Activated CD4-positive, alpha-beta T cell treated with anti-CD3 and anti-CD28 coated beads, Interleukin-2, amount 10 ng/mL, durations not matched to agents 7 days and 5 days (primary cell): ENCODE measurements around the gene MAN2A1. TPM values are rescaled to one million over a fixed set of nuclear protein-coding genes. Genes with fewer than 3 reads are reported as not detected.
"Not testable (repeated sequence)": the region's sequence is repeated elsewhere in the genome, so short reads cannot be mapped to it uniquely, and the experiment has no call there.

ENCODE experiments used
- CTCF ChIA-PET: fragments of 350-600 bp; sonication (Branson Sonifier 250); formaldehyde crosslinking; loops from one replicate; lab custom pipeline; 2021; ENCODE audit warnings: antibody characterized with exemption; lab: Charles Lee
- POLR2A ChIA-PET: fragments of 350-600 bp; sonication (Branson Sonifier 250); formaldehyde crosslinking; loops from one replicate; lab custom pipeline; 2021; ENCODE audit warnings: antibody characterized with exemption; lab: Charles Lee
- DNase-seq: peaks from one replicate; pipeline ENCODE4 v3.0.0-alpha.2; 2020
- H3K27ac Mint-ChIP-seq: one replicate; pipeline ENCODE4 v1.8.0; 2021; ENCODE audit warnings: mild to moderate bottlenecking, moderate library complexity, mixed read lengths
- H3K27me3 Mint-ChIP-seq: one replicate; pipeline ENCODE4 v1.8.0; 2021; ENCODE audit warnings: mixed read lengths
- H3K36me3 Mint-ChIP-seq: one replicate; pipeline ENCODE4 v1.8.0; 2021; ENCODE audit warnings: low read depth, mixed read lengths
- H3K4me1 Mint-ChIP-seq: one replicate; pipeline ENCODE4 v1.8.0; 2021; ENCODE audit warnings: mixed read lengths
- H3K4me3 Mint-ChIP-seq: one replicate; pipeline ENCODE4 v1.8.0; 2021; ENCODE audit warnings: mild to moderate bottlenecking, moderate library complexity, mixed read lengths
- H3K9me3 Mint-ChIP-seq: one replicate; pipeline ENCODE4 v1.8.0; 2021; ENCODE audit warnings: mixed read lengths
- total RNA-seq, 2 experiments: library from RNA; stranded (reverse); gene quantifications; one replicate each; pipeline ENCODE4 v1.2.3, GENCODE V29; 2021

Gene MAN2A1
- total RNA-seq, 2 experiments from 2014 or later = 39.2 to 45.9 TPM

GRCh38 chr5:109750463-109750862, 60.7 kb downstream of the MAN2A1 start:
- DNase-seq = no peak
- POLR2A ChIA-PET = no interaction called here
- no peaks in the 10 kb centered on the region for H3K4me1 Mint-ChIP-seq
- peaks cover 23% of the 10 kb centered on the region for H3K36me3 Mint-ChIP-seq
- no peak overlapping the region for H3K4me3 Mint-ChIP-seq
- CTCF ChIA-PET = no interaction called here
- no peaks in the 10 kb centered on the region for H3K9me3 Mint-ChIP-seq
- H3K27me3 Mint-ChIP-seq = no peaks in the 10 kb centered on the region
- no peak overlapping the region for H3K27ac Mint-ChIP-seq

GRCh38 chr5:109753279-109753678, 63.6 kb downstream of the MAN2A1 start:
- Mint-ChIP-seq H3K4me1 (no peaks in the 10 kb centered on the region), H3K4me3 (no peak overlapping the region)

GRCh38 chr5:109754319-109754718, 64.6 kb downstream of the MAN2A1 start:
- H3K9me3 Mint-ChIP-seq = no peaks in the 10 kb centered on the region
- no peak for DNase-seq
- ChIA-PET POLR2A (no interaction called here), CTCF (no interaction called here)
- no peaks in the 10 kb centered on the region for H3K27me3 Mint-ChIP-seq
- peaks cover 38% of the 10 kb centered on the region for H3K36me3 Mint-ChIP-seq
- no peak overlapping the region for H3K4me3 Mint-ChIP-seq
- peaks cover 4% of the 10 kb centered on the region for H3K4me1 Mint-ChIP-seq
- no peak overlapping the region for H3K27ac Mint-ChIP-seq

More at GRCh38 chr5:109753279-109753678, 63.6 kb downstream of the MAN2A1 start:
- CTCF ChIA-PET = interaction anchor here (2.9 kb wide), 1 partner anchor 14 kb away, joined by 9 read pairs; no protein-coding TSS in a partner anchor
- no peak overlapping the region for H3K27ac Mint-ChIP-seq
- H3K36me3 Mint-ChIP-seq = peaks cover 35% of the 10 kb centered on the region
- no peak for DNase-seq
- no peaks in the 10 kb centered on the region for H3K27me3 Mint-ChIP-seq
- H3K9me3 Mint-ChIP-seq = no peaks in the 10 kb centered on the region
- POLR2A ChIA-PET = no interaction called here

GRCh38 chr5:109755761-109756160, 66.0 kb downstream of the MAN2A1 start:
- H3K4me1 Mint-ChIP-seq = peaks cover 14% of the 10 kb centered on the region
- no peak overlapping the region for H3K4me3 Mint-ChIP-seq
- H3K27me3 Mint-ChIP-seq = no peaks in the 10 kb centered on the region
- DNase-seq = no peak
- peaks cover 10% of the 10 kb centered on the region for H3K9me3 Mint-ChIP-seq
- peaks cover 50% of the 10 kb centered on the region for H3K36me3 Mint-ChIP-seq
- no peak overlapping the region for H3K27ac Mint-ChIP-seq
- POLR2A ChIA-PET = interaction anchor here (0.6 kb wide), 1 partner anchor 17 kb away, joined by 4 read pairs; no protein-coding TSS in a partner anchor
- CTCF ChIA-PET = no interaction called here

GRCh38 chr5:109756543-109757185, 66.9 kb downstream of the MAN2A1 start:
- peaks cover 10% of the 10 kb centered on the region for H3K9me3 Mint-ChIP-seq
- H3K4me1 Mint-ChIP-seq = peaks cover 14% of the 10 kb centered on the region
- no peak overlapping the region for H3K4me3 Mint-ChIP-seq
- no peak overlapping the region for H3K27ac Mint-ChIP-seq
- no peaks in the 10 kb centered on the region for H3K27me3 Mint-ChIP-seq
- peaks cover 46% of the 10 kb centered on the region for H3K36me3 Mint-ChIP-seq
- ChIA-PET POLR2A (no interaction called here), CTCF (no interaction called here)
- DNase-seq = no peak

- Mint-ChIP-seq H3K4me1 (peaks cover 14% of the 10 kb centered on the region), H3K9me3 (peaks cover 14% of the 10 kb centered on the region), H3K27ac (no peak overlapping the region), H3K27me3 (no peaks in the 10 kb centered on the region), H3K4me3 (no peak overlapping the region), H3K36me3 (peaks cover 43% of the 10 kb centered on the region)
- ChIA-PET POLR2A (no interaction called here), CTCF (no interaction called here)
- DNase-seq = no peak
Observed at GRCh38 chr5:109757490-109757889, 67.8 kb downstream of the MAN2A1 start.

GRCh38 chr5:109759306-109759705, 69.6 kb downstream of the MAN2A1 start:
- no peak overlapping the region for H3K4me3 Mint-ChIP-seq
- CTCF ChIA-PET = interaction anchor here (0.8 kb wide), 1 partner anchor 68 kb away, joined by 4 read pairs; no protein-coding TSS in a partner anchor
- POLR2A ChIA-PET = no interaction called here
- peaks cover 14% of the 10 kb centered on the region for H3K4me1 Mint-ChIP-seq
- no peak for DNase-seq
- no peak overlapping the region for H3K27ac Mint-ChIP-seq
- H3K36me3 Mint-ChIP-seq = peaks cover 55% of the 10 kb centered on the region
- no peaks in the 10 kb centered on the region for H3K27me3 Mint-ChIP-seq
- peaks cover 17% of the 10 kb centered on the region for H3K9me3 Mint-ChIP-seq

GRCh38 chr5:109760130-109760529, 70.4 kb downstream of the MAN2A1 start:
- peaks cover 17% of the 10 kb centered on the region for H3K9me3 Mint-ChIP-seq
- H3K27me3 Mint-ChIP-seq = not testable (repeated sequence)

GRCh38 chr5:109762821-109763220, 73.1 kb downstream of the MAN2A1 start:
- Mint-ChIP-seq H3K4me3 (no peak overlapping the region), H3K27ac (no peak overlapping the region), H3K27me3 (no peaks in the 10 kb centered on the region), H3K4me1 (peaks cover 14% of the 10 kb centered on the region), H3K36me3 (peaks cover 53% of the 10 kb centered on the region), H3K9me3 (peaks cover 17% of the 10 kb centered on the region)
- no peak for DNase-seq
- CTCF ChIA-PET = no interaction called here
- POLR2A ChIA-PET = no interaction called here

More at GRCh38 chr5:109760130-109760529, 70.4 kb downstream of the MAN2A1 start:
- CTCF ChIA-PET, H3K4me3 Mint-ChIP-seq, H3K27ac Mint-ChIP-seq, DNase-seq, POLR2A ChIA-PET: not testable (repeated sequence)
- peaks cover 14% of the 10 kb centered on the region for H3K4me1 Mint-ChIP-seq
- H3K36me3 Mint-ChIP-seq = peaks cover 57% of the 10 kb centered on the region

- Mint-ChIP-seq H3K4me1 (no peaks in the 10 kb centered on the region), H3K9me3 (peaks cover 4% of the 10 kb centered on the region), H3K4me3 (no peak overlapping the region), H3K27ac (no peak overlapping the region), H3K36me3 (peaks cover 56% of the 10 kb centered on the region), H3K27me3 (no peaks in the 10 kb centered on the region)
- no peak for DNase-seq
- CTCF ChIA-PET = no interaction called here
- POLR2A ChIA-PET = no interaction called here
Observed at GRCh38 chr5:109767184-109767995, 77.7 kb downstream of the MAN2A1 start.

GRCh38 chr5:109767997-109768396, 78.3 kb downstream of the MAN2A1 start:
- Mint-ChIP-seq H3K9me3 (no peaks in the 10 kb centered on the region), H3K27me3 (no peaks in the 10 kb centered on the region), H3K27ac (no peak overlapping the region), H3K4me1 (no peaks in the 10 kb centered on the region), H3K4me3 (no peak overlapping the region), H3K36me3 (peaks cover 56% of the 10 kb centered on the region)
- ChIA-PET CTCF (no interaction called here), POLR2A (no interaction called here)
- no peak for DNase-seq

GRCh38 chr5:109769597-109770291, 80.0 kb downstream of the MAN2A1 start:
- H3K9me3 Mint-ChIP-seq = no peaks in the 10 kb centered on the region
- H3K27me3 Mint-ChIP-seq = no peaks in the 10 kb centered on the region
- no peak overlapping the region for H3K27ac Mint-ChIP-seq
- no peak overlapping the region for H3K4me3 Mint-ChIP-seq
- ChIA-PET POLR2A (no interaction called here), CTCF (interaction anchor here (0.6 kb wide), 1 partner anchor 1022 kb away, joined by 3 read pairs; no protein-coding TSS in a partner anchor)
- no peak for DNase-seq
- no peaks in the 10 kb centered on the region for H3K4me1 Mint-ChIP-seq
- H3K36me3 Mint-ChIP-seq = peaks cover 51% of the 10 kb centered on the region

GRCh38 chr5:109775130-109775529, 85.4 kb downstream of the MAN2A1 start:
- Mint-ChIP-seq H3K4me3 (no peak overlapping the region), H3K9me3 (no peaks in the 10 kb centered on the region), H3K4me1 (no peaks in the 10 kb centered on the region), H3K27ac (no peak overlapping the region), H3K36me3 (peaks cover 44% of the 10 kb centered on the region), H3K27me3 (no peaks in the 10 kb centered on the region)
- no peak for DNase-seq
- CTCF ChIA-PET = no interaction called here
- POLR2A ChIA-PET = no interaction called here
